HG02623 (cell line): Measurements from ENCODE around the gene HJV.

Experiments used
- ATAC-seq: cut with Tn5 transposase; IDR thresholded peaks from one replicate; pipeline ENCODE4 v1.9.1; 2021; ENCODE audit warnings: moderate library complexity; ENCODE audit not compliant: unreplicated experiment

The HJV gene

DNA sequence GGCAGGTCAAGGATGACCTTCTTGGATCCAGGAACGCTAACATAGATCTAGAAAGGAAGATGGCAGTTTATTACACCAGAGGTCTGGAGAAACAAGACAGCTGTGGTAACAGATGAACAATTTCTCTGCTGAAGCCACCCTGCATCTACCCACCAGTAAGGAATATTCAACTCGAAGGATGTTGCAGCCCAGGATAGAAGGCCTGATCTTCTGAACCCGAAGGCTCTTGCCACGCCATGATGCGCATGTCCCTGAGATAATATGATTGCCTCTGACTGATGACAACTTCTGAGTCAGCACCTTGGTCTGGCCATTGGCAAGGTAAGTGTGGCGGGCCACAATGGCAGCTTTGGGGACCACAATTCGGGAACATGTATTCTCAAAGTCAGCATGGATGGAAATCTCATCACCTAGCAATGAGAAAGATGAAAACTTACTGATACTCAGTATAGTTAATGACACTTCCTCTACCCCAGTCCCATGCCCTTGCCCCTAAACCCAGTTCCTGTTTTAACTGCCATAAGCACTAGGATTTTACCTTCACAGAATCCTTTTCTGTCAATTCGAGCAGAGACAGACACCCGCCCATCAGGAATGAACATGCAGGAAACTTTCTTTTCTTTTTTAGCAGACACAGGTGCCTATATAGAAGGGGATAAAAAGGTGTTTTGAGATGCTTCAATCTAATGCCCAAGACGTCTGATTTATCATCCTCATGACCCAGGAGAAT lies 27.0 kb downstream of the HJV start:
- no peak for ATAC-seq

DNA sequence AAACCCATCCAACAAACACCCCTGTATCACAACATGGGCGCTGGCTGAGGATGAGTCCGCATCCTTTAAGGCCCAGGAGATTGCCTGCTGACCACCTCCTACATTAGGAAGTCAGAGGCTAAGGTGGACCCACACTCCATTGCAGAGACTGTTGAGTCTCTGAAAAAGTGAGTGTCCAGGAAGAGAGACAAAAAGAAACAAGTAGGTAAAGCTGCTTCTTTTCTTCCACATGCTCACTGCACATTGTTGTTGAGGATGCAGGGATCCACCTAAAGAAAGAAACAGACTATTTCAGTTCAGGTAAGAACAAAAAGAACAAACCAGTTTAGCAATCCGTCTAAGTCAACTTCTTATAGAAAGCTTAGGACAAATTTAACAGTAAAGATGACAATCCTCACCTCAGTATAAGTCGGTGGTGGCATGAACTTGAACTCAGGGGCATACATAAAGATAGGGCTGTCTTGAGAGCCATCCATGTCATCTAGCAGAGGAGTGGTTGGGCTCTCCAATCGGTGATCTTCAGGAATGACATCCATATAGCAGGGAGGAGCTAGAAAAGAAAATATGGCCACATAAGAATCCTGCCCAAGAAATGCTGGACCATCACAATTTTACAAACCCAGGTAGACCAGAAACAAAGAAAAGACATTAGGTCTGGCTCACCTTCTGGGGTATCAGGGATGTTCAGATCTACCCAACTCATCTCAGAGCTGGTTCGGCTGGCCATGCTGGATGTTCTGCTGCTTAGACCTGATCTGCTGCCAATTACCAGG lies 27.7 kb downstream of the HJV start:
- ATAC-seq, result no peak

DNA sequence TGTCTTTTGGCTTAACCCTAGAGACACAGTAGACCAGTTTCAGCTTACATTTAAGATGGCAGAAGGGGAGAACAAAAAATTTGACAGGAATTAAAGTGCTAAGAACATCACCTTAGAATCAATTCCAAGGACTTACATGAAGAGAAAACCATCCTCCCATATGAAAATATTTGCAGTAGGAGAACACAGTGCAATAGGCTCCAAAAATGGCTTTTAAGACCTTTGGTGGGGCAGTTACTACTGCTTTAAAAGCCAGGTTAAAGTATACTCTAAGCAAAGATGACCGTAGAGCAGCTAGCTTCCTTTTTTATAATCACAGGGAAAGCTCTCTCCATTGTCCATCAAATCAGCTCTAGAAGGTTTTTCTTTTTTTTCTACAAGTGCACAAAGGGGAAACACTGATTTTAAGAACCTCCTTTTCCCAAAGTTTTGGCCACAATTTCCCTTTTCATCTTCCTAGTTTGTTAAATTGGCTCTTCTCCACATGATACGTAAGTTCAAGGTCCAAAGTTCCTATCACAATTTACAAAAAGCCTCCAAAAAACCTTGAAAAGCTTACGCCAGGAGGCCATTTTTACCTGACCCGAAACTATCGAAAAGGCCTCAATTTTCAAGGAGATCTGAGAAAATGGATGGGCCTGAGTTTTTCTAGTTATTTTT lies 28.4 kb downstream of the HJV start:
- no peak for ATAC-seq

DNA sequence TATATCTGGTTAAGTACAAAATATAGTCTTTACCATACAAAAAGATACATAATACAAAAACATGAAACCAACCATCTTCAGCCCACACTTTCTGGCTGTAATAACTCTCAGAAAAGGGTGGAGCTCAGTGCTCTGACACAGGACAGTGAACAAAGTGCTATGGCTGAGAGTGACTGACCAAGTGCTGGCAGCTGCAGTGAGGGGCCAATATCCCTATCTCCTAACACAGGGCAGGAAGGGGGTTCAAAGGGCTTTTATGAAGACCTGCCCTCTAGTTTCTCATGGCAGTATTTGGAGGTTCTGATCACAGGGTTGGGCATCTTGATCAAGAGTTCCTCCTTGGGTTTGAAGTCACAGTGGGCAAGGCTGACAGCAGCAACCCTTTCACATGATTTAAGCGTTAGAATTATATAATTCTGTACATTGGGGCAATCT lies 29.0 kb downstream of the HJV start:
- ATAC-seq, result no peak

DNA sequence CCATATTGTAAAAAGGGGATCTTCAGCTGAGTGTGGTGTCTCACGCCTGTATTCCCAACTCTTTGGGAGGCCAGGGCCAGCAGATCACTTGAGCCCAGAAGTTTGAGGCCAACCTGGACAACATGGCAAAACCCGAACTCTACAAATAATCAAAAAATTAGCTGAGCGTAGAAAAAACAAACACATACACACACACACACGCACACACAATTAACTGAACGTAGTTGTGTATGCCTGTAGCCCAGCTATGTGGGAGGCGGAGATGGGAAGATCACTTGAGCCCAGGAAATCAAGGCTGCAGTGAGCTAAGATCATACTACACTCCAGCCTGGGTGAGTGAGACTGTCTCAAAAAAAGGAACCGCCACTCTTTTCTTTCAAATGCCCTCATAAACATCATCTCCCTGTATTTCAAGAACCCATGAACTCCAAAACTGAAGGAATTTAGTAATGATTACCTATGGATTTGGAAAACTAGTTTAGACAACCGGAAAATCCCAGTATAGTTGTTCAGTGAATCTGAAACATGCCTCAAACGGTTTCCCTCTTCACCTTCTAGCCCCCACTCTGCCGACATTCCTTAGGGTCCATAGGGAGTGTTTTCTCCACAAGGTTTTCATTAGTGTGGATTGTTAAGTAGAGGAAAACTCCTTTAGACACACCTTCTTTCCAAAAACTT lies 29.7 kb downstream of the HJV start:
- no peak for ATAC-seq

DNA sequence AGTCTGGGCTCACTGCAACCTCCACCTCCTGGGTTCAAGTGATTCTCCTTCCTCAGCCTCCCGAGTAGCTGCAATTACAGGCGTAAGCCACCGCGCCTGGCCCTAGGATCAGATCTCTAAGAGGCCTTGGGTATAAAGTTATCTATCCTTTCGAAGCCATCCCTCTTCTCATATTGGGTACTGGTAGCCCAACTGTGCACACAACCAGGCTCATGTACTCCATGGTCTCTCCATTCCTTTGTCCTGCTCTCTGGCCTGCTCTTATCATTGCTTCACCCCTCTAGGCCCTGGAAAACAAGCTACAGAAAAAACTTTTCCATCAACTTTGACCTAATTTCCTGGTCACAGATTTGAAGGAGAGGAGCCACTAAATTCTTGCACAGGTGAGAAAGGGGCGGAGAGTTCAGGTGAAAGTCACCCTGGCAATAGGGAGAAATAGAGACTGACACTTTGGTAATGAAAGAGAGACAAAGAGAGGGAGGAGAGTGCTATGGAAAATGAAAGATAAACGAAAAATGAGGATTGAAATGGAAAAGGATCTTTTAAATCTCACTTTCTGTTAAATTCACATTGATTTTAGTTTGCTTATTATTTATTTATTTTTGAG lies 31.2 kb downstream of the HJV start:
- no peak for ATAC-seq

DNA sequence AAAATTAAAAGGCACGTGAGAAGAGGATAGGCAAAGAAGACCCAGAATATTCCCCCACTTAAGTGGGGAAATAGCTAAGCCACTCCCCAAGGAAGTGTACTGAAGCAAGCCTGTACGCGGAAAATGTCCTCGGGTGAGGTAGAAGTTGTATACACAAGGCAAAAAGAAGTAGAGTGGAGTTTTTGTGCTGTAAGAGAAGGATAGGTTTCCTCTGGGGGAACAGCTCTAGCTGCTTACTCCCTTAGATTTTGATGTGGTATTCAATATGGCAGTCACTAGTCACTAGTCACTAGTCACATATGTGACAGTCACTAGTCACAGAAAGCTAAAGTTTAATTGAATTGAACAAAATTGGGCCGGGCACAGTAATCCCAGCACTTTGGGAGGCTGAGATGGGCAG lies 32.8 kb downstream of the HJV start:
- no peak for ATAC-seq

DNA sequence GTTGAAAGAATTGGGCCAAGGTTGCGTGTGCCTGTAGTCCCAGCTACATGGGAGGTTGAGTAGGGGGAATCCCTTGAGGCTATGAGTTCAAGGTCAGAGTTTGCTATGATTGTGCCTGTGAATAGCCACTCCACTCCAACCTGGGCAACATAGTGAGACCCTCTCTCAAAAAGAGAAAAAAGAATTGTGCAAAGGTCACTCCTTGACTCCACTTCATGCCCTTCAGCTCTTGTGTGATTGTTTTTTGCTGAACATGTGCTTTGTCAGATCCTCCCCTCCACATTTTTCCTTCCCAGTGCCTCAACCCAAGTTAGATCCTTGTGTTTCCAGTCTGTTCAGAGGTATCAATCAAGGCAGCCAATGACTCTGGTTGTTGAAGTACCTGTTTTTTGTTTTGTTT lies 33.6 kb downstream of the HJV start:
- ATAC-seq, result no peak

DNA sequence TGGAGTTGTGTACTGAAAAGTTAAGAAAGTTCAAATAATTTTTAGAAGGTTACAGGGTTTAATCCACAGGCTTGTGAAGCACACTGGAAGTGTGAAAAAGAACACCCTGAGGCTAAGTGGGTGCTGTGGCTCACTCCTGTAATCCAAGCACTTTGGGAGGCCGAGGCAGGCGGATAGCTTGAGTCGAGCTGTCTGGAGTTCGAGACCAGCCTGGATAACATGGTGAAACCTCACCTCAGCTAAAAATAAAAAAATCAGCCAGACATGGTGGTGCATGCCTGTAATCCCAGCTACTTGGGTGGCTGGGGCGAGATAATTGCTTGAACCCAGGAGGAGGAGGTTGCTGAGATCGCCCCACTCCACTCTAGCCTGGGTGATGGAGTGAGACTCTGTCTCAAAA lies 35.0 kb downstream of the HJV start:
- ATAC-seq, result no peak

DNA sequence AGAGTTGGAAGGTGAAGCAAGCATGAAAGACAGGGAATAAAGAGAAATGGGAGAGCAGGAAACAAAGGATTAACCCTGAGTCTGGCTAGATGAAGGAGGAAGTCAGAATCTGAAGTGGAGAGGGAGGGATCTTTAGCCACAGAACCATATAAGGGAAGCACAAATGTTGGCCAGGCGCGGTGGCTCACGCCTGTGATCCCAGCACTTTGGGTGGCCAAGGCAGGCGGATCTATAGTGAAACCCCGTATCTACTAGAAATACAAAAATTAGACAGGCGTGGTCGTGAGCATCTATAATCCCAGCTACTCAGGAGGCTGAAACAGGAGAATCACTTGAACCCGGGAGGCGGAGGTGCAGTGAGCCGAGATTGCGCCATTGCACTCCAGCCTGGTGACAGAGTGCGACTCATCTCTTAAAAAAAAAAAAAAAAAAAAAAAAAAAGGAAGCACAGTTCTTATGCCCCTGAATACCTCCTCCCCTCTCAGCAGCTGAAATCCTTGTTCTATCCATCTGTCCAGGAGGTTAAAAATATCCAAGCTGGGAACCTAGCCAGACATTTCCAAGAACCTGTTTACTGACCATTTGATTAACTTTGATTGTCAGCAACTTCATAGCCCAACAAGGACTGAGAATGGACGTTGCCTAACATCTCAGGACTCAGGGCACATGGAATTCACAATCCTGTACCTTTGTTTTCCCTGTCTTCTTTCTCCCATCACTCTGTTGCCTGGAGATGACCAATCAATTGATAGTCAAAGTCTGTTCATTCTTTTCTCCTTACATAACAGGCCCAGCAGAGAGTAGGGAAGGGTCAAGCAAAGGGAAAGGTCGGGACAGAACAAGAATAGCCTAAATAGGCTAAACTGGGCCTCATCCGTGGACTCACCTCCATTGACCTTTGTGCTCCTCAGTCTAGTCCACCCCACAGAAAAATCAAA lies 35.8 kb downstream of the HJV start:
- ATAC-seq, result no peak

DNA sequence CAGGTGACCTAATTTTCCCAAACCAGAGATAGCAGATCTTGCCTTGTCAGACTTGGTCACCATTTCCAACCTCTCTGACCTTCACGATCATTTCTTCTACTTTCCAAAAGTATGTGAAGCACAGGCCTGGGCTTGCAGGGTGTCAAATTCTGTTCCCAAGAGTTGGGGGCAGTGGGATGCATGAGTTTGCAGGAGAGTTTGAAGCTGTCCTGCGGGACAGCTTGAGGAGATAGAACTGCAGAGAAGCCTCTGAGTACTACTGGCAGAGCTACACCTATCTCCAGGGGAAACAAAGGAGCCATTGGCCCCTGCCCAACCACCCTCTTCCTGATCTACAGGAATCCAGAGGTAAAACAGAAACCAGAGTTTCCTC lies 36.4 kb downstream of the HJV start:
- ATAC-seq, result no peak

DNA sequence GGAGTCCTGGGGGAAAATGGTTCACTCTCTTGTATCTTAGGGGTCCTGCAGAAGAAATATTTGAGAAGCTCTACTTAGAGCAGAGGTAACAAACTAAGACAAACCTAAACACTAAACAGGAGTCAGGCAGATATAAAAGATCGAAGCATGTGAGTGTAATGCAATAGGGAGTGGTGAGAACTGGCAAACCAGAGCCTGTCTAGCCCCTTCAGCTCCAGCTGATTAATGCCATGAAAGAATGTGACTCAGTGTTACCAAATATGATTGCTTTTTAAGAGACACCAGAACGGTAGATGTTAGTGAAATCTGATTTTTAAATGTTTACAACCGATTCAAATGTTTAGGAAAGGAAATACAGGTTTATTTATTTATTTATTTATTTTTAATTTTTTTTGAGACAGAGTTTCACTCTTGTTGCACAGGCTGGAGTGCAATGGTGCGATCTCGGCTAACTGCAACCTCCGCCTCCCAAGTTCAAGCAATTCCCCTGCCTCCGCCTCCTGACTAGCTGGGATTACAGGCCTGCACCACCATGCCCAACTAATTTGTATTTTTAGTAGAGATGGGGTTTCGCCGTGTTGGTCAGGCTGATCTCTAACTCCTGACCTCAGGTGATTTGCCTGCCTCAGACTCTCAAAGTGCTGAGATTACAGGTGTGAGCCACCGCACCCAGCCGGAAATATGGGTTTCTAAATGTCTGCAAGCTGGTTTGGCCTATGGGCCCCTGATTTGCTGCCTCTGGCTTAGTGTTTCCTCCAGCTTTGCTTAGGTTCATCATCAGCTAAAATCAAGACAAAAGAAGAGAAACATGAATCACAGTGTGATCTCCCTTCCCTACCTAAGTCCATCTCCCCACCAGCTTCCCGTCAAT lies 37.3 kb downstream of the HJV start:
- ATAC-seq, result no peak

DNA sequence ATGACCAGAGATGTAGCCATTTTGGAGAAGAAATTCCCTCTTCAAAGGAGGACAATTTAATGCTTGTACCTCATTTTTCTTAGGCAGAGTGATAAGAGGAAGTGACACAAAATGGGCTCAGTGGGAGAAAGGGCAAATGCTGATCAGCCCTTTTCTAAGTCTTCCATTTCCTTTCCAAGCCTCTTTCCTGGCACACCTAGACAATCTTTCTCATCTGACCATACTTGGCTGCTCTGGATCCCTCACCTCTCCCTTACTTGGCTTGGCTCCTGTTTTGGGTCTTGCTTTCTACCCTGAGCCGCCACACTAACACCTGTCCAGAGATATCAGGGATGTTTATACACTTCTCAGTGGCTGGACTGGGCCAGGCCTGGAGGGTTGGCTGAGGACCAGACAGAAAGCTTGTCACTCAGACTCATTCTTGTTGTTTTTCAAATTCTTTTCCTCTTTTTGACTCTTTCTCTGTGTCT lies 38.3 kb downstream of the HJV start:
- ATAC-seq, result no peak

DNA sequence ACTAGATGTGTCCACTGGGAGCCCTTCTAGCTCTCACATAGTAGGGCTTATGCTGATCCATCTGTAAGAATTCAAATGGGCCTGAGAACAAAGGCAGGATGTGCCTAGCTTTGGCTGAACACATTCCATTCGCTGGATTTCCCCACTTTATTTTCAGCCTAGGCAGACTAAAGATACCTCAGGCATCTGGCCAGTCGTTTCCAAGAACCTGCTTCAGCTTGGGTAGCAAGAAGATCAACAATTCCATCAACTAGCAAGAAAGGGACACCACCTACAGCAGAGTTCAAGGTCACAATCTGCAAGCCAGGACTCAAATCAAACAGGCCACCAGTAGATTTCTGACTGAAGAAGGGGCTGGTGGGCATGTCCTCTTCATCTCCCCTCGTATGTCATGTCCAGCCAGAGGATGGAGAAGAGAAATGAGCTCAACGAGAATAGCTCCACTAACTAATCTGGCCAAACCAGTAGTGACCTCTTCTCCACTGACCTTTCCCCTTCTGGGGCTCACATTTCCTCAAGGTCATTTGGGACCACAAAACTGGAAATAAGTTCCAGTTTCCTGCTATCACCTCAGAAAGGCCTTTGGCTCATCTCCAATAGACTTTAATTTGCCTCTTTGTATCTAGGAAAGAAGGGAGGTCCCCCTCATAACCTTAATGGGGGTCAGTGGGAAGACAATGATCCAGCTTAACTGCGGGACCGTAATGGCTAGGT lies 39.4 kb downstream of the HJV start:
- ATAC-seq, result no peak

DNA sequence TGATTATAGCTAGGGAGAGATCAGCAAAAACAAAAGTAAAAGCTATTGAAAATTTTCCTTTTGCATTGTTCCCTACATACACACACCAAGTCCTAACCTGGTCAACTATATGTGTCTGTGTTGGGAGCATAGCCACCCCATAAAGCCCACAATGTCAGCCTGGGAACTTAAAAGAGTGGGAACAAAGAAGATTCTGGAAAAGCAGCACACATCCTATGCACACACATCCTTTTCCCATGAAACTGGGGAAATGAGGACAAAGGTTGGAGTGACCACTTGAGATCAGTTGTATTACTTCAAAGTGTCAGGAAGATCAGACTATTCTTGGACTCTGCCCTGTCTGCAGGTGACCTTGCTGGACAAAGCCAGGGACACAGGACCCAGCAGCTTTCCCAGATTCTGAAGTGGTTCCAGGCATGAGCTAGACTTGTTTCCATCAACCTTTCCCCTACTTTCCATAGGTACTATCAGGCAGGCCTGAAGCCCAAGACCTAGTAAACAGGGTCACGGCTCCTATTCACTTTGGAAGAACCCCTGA lies 41.0 kb downstream of the HJV start:
- ATAC-seq, result no peak

DNA sequence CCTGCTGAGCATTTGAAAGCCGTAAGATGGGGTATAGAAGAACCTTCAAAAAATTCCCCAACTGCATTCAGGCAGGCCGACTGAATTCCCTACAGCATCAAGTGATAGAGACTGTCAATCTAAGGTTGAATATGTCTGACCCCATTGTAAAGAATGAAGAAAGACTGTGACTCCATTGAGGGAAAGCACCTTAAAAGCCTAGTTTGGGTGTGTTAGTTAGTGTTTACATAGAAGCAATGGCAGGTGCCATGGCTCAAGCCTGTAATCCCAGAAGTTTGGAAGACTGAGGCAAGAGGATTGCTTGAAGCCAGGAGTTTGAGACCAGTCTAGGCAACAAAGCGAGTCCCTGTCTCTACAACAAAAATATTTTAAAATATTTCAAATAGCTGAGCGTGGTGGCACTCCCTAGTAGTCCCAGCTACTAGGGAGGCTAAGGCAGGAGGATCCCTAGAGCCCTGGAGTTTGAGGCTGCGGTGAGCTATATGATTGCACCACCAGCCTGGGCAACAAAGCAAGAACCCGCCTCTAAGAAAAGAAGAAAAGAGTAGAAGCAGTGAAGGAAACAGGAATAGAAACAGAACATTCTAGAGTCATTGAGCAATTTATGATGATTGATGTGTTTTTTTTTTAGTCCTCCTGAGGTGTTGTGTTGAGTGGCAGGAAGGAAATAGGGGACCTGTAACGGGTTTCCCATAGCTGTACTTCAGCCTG lies 41.6 kb downstream of the HJV start:
- ATAC-seq, result no peak
